Adipose tissue (tissue), 3 donors: Measurements from ENCODE around the gene TAF5. TPM values are rescaled to one million over a fixed set of nuclear protein-coding genes. Genes with fewer than 3 reads are reported as not detected.
"Not testable (repeated sequence)": the region's sequence is repeated elsewhere in the genome, so short reads cannot be mapped to it uniquely, and the experiment has no call there.

Source experiments
- H3K27ac ChIP-seq: one replicate; pipeline ENCODE4 v1.5.1; 2013; ENCODE audit warnings: low read depth, low read length
- WGBS, 3 donors: extraction: QIAGEN DNeasy Blood & Tissue Kit; methylation state at CpG; one replicate each; pipeline ENCODE4 v1.1.7; 2013; 5-methylcytosine and 5-hydroxymethylcytosine counted together
- polyA plus RNA-seq, 3 donors: library from polyadenylated mRNA; stranded (reverse); fragments of 200-250 nt; gene quantifications; one replicate each; pipeline ENCODE4 v1.2.3, GENCODE V29; 2013
- donor health status: healthy with polysubstance abuse.
- donor health status: Bipolar disorder and iron deficiency.
- donor health status: healthy.

The TAF5 gene
- 1 to 10 TPM; 1.3 to 2.4 (median 1.7) TPM for polyA plus RNA-seq

DNA sequence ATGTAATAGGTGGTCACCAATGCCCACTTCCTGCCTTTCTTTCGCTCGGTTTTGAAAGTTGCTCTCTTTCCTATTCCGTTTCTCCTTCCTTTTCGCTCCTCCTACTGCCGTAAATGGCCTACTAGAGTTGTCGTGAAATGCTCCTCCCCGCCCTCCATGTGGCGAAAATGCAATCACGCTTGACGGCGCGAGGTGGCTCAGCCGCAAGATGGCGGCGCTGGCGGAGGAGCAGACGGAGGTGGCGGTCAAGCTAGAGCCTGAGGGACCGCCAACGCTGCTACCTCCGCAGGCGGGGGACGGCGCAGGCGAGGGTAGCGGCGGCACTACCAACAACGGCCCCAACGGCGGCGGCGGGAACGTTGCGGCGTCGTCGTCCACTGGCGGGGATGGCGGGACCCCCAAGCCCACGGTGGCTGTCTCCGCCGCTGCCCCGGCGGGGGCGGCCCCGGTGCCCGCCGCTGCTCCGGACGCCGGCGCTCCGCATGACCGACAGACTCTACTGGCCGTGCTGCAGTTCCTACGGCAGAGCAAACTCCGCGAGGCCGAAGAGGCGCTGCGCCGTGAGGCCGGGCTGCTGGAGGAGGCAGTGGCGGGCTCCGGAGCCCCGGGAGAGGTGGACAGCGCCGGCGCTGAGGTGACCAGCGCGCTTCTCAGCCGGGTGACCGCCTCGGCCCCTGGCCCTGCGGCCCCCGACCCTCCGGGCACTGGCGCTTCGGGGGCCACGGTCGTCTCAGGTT, at the start of gene TAF5:
Gene TAF5, plus strand, starts transcription at position 195 of the 737 bp plus-strand sequence. Its CDS starts 14 bp downstream, at position 209.
- no peak within 1 kb of the TSS for H3K27ac ChIP-seq
- 0% methylated on average over 56 to 81 of the region's 81 CpGs for WGBS, 3 donors

DNA sequence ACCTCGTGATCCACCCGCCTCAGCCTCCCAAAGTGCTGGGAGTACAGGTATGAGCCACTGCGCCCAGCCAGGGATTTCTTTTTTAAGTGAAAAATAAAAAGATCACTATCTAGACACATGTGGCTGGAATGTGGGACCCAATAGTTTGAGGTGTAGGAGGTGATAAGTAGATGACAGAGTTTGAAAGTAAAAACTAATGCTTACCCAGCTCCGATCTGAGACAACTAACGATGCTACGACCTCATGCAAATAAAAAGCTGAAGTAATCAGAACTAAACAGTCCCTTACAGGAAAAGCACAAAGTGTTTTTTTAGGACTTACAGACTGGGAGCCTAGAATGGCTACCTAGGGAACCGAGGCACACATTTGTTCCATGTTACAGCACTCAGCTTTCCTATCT, 39.9 kb upstream of the TAF5 start:
- H3K27ac ChIP-seq = no peak overlapping the region
- WGBS, 3 donors = 86 to 96% (median 94%) methylated on average over 7 of the region's 7 CpGs

DNA sequence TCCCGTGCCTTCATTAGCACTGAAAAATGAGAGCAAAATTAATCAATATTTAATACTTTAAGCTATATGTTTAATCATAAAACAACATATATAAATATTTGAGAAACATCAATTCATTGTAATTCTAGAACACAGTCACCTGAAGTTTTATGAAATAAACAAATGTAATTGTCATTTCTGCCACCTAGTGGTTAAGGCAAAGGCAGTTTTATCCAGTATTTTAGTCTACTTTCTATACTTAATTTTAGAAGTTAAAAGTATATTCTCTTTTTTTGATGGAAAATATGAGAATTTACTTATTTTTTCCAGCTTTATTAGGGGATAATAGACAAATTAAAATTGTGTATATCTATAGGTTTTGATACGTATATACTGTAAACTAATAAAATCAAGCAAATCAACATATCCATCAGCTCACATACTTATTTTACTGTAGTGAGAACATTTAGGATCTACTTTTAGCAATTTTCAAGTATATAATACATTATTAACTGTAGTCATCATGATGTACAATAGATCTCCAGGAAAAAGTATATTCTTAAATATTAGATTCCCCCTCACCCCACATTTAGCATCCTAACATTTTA, 33.7 kb upstream of the TAF5 start:
- 88 to 92% (median 91%) methylated on average over 2 of the region's 2 CpGs for WGBS, 3 donors
- no peak overlapping the region for H3K27ac ChIP-seq

DNA sequence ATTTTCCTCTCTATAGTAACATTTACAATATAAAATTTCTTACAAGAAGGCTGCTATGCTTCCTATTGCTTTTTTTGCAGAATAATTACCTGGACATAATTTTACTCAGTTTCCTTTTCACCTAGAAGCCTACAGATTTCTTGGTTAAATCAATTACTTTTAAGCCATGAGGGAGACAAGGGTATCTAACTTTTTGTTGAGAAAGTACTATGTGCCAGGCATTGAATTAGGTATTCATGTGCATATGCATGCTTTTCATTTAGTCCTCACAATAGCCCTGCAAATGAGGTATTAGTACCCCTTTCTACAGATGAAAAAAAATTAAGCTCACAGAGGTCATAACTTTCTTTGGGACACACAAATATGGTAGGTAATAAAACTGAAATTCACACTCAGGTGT, 33.2 kb upstream of the TAF5 start:
- no peak overlapping the region for H3K27ac ChIP-seq

DNA sequence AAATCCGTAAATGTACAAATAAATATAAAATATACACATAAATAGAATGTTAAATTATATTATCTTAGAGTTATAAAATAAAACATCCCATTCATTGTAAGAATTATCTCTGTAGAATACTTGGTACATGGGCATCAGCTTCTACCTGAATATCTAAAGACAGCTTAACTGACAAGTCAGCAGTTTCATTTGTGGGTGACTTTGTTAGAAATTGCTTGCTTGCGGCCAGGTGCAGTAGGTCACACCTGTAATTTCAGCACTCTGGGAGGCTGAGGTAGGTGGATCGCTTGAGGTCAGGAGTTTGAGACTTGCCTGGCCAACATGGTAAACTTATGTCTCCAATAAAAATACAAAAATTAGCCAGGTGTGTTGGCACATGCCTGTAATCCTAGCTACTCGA, 31.4 kb upstream of the TAF5 start:
- WGBS, 3 donors = 96 to 97% (median 97%) methylated on average over 4 of the region's 4 CpGs
- H3K27ac ChIP-seq = no peak overlapping the region

DNA sequence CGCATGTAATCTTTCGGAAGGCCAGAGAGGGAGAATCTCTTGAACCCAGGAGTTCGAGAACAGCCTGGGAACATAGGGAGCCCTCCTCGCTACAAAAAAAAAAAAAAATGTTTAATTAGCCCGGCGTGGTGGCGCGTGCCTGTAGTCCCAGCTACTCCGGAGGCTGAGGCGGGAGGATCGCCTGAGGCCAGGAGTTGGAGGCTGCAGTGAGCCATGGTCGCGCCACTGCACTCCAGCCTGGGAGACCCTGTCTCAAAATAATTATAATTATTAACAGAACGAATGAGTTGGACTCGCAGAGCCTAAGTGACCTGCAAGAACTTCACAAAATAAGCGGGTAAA, 17.6 kb upstream of the TAF5 start:
- no peak overlapping the region for H3K27ac ChIP-seq
- 54 to 59% (median 56%) methylated on average over 15 to 16 of the region's 16 CpGs for WGBS, 3 donors

DNA sequence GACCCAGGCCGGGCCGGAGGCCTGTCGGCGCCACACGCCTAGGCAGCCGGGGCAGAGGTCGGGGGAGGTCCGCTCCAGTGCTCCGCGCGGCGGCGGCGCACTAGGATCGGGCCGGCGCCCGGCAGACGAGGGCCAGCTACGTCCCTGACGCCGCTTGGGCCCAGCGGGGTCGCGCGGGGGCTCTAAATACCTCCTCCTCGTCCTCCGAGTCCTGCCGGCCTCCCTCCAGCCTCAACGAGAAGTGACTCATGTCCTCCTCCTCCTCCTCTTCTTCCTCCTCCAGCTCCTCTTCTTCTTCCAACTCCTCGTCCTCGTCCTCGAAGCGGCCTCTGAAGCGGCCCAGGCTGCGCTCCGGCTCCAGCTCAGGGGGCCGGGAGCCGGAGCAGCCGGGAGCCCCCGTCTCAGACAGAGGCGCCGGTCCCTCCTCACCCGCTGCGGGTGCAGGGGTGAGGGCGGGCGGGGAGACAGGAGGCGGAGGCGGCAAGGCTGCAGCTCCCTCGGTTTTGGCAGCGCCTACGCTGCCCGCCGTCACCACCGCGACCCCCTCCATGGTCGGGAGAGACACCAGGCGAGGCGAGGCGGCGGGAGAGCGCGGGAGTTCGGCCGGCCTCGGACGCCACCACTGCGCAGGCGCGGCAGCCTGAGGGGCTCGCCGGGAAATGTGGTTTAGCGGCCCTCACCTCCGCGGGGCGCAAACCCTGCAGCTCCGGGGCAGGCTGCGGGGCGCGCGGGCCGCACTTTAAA, 17.1 kb upstream of the TAF5 start, which contains the start of gene PCGF6:
Gene PCGF6, minus strand, starts transcription at position 624 of the 744 bp plus-strand sequence. Its CDS starts 74 bp downstream, at position 550.
- 0% methylated on average over 72 to 82 of the region's 82 CpGs for WGBS, 3 donors
- no peak within 1 kb of the TSS for H3K27ac ChIP-seq

DNA sequence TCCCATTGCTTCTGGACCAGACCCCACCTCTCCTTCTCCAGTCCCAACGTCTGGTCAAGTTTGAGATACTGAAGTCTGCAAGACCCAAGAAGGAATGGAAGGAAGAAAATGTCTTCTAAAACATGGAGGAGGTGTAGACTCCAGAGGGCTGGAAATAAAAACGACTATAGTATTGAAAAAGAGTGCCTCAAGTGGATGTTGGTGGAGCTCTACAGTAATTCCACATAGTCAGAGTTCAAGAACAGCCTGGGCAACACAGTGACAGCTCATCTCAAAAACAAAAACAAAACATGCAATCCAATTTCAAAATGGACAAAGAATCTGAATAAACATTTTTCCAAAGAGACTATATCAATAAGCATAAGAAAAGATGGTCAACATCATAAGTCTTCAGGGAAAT, 14.5 kb upstream of the TAF5 start:
- H3K27ac ChIP-seq = no peak overlapping the region
- 34 to 53% (median 50%) methylated on average over 2 of the region's 2 CpGs for WGBS, 3 donors

DNA sequence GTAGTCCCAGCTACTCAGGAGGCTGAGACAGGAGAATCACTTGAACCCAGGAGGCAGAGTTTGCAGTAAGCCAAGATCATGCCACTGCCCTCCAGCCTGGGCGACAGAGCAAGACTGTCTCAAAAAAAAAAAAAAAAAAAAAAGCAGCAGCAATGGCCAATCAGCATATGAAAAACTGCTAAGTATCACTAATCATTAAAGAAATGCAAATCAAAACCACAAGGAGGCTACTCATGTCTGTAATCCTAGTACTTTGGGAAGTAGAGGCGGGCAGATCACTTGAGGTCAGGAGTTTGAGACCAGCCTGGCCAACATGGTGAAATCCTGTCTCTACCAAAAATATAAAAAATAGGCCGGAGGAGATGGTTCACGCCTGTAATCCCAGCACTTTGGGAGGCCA, 13.2 kb upstream of the TAF5 start:
- H3K27ac ChIP-seq = not testable (repeated sequence)
- WGBS, 3 donors = 80 to 95% (median 91%) methylated on average over 4 of the region's 4 CpGs

DNA sequence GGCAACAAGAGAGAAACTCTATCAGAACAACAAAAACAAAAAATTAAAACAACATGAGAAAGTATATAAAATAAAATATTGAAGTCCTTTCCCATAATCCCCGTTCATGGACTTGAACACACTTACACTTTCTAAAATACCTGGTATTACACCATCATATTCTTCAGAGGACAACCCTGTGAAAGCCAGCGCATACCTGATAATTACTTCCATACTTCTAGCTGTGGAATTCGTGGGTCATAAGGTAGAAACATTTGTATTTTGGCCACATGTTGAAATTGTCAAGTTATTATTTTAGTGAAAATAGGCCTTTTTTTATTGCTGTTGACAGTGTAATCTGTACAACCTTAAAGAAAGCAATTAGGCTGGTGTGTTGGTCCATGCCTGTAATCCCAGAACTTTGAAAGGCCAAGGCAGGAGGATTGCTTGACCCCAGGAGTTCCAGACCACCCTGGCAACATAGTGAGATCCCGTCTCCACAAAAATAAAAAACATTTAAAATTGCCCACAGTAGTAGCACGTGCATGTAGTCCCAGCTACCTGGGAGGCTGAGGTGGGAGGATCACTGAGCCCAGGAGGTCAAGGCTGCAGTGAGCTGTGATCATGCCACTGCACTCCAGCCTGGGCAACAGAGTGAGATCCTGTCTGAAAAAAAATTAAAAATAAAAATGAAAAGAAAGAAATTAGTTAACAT, 11.7 kb upstream of the TAF5 start:
- no peak overlapping the region for H3K27ac ChIP-seq
- WGBS, 3 donors = 76 to 82% (median 76%) methylated on average over 5 of the region's 5 CpGs

DNA sequence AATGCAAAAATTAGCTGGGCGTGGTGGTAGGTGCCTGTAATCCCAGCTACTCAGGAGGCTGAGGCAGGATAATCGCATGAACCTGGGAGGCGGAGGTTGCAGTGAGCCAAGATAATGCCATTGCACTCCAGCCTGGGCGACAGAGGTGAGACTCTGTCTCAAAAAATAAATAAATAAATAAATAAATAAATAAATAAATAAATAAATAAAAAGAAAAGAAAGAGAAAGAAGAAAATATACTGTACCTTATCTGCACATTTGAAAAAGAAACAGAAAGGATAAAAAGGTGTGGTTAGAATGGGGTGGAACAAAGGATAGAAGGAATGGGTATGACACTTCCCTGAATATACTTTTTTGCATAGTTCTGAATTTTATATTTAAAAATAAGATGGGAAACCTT, 8.3 kb upstream of the TAF5 start:
- H3K27ac ChIP-seq = not testable (repeated sequence)
- 90 to 95% (median 94%) methylated on average over 4 of the region's 4 CpGs for WGBS, 3 donors

DNA sequence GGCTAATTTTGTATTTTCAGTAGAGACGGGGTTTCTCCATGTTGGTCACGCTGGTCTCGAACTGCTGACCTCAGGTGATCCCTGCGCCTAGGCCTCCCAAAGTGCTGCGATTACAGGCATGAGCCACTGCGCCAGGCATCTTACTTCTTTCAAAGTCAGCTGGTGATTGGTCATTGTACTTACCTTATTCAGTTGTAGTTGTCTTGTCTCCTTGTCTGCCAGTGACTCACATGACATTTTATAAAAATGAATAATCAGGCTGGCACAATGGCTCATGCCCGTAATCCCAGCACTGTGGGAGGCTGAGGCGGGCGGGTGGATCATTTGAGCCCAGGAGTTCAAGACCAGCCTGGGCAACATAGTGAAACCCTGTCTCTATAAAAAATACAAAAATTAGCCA, 7.0 kb upstream of the TAF5 start:
- 92 to 93% (median 92%) methylated on average over 9 of the region's 9 CpGs for WGBS, 3 donors
- not testable (repeated sequence) for H3K27ac ChIP-seq

DNA sequence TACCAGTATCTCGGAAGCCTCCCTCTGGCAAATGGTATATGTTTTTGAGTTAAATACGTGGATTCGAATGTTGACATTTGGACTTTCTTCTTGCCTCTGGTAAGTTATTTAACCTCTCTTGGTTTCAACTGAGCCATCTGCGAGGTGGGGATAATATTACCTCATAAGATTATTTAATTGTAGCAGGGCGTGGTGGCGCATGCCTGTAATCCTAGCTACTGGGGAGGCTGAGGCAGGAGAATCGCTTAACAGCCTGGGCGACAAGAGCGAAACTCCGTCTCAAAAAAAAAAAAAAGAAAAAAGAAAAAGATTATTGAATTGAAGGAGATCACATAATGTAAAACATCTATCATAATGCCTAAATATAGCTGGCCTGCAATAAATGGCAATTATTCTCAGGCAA, 396 bp upstream of the TAF5 start:
- no peak overlapping the region for H3K27ac ChIP-seq
- 38 to 57% (median 50%) methylated on average over 10 of the region's 10 CpGs for WGBS, 3 donors

DNA sequence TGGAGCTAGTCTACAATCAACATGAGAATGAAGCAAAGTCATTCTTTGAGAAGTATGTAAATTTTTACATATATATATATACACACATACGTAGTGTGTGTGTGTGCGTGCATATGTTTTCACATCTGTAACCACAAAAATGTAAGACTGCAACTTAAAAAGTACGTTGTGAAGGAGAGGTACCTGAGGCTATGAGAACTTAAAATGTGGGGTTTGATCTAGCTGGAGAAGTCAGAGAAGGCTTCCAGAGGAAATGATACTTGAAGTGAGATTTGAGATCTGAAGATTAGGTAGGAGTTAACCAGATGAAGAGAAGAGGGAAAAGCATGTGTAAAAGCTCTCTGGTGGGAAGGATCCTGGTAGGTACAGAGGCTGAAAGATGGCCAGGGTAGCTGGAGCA, 5.8 kb downstream of the TAF5 start:
- no peak overlapping the region for H3K27ac ChIP-seq
- WGBS, 3 donors = 84 to 90% (median 86%) methylated on average over 3 of the region's 3 CpGs

DNA sequence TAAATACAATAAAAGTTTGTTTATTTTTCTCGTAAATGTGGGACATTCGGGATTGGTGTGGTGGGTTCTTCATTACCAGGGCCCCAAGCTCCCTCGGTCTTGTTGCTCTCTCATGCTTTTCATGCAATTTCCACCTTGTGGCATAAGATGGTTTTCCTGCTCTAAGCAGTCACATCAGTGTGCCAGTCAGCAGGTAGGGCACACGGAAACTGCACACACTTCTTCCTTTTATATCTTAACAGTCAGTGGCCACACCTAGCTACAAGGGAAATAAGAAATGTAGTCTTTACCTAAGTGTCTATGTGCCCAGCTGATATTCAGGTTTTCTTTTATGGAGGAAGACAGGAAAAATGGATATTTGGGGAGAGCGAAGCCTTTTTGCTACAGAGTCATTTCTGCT, 6.5 kb downstream of the TAF5 start:
- WGBS, 3 donors = 87 to 92% (median 90%) methylated on average over 5 of the region's 5 CpGs
- H3K27ac ChIP-seq = no peak overlapping the region

DNA sequence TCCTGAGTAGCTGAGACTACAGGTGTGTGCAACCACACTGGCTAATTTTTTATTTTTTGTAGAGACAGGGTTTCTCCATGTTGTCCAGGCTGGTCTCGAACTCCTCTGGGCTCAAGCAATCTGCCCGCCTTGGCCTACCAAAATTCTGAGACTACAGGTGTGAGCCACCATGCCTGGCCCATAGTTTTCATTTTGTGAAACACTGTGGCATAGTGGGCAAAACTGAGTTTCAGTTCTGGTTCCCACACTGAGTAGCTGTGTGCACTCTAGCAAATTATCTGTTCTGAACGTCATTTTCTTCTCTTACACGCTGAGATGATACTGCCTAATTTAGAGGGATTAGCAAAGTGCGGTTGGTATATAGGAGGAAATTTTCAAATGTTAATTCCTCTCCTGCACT, 15.0 kb downstream of the TAF5 start:
- no peak overlapping the region for H3K27ac ChIP-seq
- 94 to 96% (median 94%) methylated on average over 5 of the region's 5 CpGs for WGBS, 3 donors

DNA sequence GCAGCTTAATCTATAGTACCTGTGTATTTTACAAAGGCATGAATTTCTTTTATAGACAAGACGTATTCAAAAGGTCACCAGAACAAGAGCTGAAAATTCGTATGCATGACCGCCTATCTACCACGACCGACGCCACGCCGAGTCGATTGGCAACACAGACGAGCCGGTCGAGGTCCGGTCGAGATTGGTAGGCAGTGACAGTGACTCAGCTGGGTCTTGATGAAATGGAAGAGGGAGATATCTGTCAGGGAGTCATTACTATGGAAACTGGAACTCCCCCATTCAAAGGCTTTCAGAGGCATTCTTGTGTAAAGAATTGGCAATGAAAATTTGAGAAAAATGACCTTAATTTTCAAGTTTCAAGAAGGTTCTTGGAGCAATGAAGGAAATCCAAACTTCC, 26.4 kb downstream of the TAF5 start:
- H3K27ac ChIP-seq = no peak overlapping the region
- 90 to 93% (median 91%) methylated on average over 14 of the region's 14 CpGs for WGBS, 3 donors

DNA sequence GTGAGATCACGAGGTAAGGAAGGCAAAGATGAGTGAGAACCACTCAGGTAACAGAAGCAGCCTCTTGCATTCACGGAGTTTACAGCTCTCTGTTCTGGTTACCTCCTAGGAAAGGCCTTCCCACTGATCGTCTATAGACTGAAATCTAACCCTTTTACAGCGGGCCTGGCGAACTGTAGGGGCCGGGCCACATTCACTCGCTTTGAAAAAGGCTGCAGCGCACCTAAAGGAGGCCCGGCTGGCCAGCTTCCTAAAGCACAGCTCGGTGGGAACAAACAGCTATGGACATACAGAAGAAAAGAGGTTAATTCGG, 27.9 kb downstream of the TAF5 start:
- no peak overlapping the region for H3K27ac ChIP-seq
- WGBS, 3 donors = 1 to 3% (median 1%) methylated on average over 11 of the region's 11 CpGs

DNA sequence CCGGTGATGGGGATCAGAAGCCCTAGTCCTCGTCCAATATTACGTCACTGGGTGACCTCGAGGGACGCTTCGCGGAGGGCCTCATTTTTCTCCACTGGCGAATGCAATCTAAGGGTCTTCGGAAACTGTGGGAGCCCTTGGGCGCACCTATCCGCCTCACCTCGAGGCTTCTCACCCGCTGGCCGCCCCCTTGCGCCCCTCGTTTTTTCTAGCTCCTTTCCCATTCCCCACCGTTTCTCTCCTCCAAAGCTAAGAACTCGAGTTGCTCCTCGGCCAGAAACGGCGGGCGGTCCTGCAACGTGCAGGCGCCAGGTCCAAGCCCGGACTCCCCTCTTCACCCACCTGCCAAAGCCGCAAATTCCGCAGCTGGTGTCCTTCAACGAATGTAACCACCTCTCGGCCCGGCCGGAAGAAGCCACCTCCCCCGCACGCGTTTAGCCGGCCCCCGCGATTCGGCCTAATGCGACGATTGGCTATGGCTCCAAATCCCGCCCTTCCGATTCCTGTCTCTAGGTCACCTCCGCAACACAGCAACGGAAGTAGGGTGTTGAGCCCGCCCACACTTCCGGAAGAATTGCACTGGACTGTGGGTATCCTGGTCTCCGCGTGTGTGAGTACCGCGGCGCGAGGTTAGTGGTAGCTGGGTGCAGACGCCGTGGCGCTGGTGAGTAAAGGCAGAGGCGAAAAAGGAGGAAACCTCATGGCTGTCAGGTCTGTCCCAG, 28.5 kb downstream of the TAF5 start, which contains the start of the genes ATP5MK and PDCD11:
Gene ATP5MK, minus strand, starts transcription at position 409 of the 722 bp plus-strand sequence. CDS start 4,018 bp downstream, outside the sequence.
Gene PDCD11, plus strand, starts transcription at position 560 of the 722 bp plus-strand sequence. CDS start 1,801 bp downstream, outside the sequence.
- WGBS, 3 donors = 0% methylated on average over 56 of the region's 56 CpGs

More for the DNA sequence above, 28.5 kb downstream of the TAF5 start, which contains the start of the genes ATP5MK and PDCD11:
- H3K27ac ChIP-seq = no peak within 1 kb of the TSS
